ACHN (cell line): ENCODE results near the gene MUSTN1.

ENCODE experiments used
- DNase-seq: peaks from one replicate; pipeline ENCODE4 v3.0.0-alpha.2; 2015
- in situ Hi-C: cut with HindIII; loops from 2 replicates; pipeline ENCODE4 v1.10.0; 2017; ENCODE audit warnings: low sequenced_read_pairs, low pct_ligation_motif_present, low pct_unique_long_range_greater_than_20kb

Gene MUSTN1

DNA sequence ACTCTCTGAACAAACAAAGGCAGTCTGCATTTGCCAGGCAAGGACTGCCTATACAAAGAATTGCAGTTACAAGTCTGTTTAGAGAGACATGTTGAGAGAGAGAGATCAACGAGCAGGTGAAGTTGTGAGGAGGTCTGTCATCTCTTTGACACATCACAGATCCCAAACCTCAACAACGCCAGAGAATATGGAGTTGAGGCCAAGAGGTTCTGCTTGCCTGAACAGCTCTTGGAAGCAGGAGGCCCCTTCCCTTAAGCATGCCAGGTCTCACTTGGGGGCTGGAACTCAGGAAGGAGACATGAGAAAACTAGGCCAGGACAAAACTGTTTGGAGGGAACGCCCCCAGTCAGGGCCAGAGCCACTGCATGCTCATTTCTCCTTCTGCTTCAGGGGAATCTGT is 22.3 kb upstream of the MUSTN1 start:
- no peak for DNase-seq
- in situ Hi-C loops: no loop called here

- in situ Hi-C loops: no loop called here
- no peak for DNase-seq
Observed at GRCh38 chr3:52856666-52857065, 21.8 kb upstream of the MUSTN1 start.

- in situ Hi-C loops: no loop called here
Observed at GRCh38 chr3:52854013-52854412, 19.2 kb upstream of the MUSTN1 start.

DNA sequence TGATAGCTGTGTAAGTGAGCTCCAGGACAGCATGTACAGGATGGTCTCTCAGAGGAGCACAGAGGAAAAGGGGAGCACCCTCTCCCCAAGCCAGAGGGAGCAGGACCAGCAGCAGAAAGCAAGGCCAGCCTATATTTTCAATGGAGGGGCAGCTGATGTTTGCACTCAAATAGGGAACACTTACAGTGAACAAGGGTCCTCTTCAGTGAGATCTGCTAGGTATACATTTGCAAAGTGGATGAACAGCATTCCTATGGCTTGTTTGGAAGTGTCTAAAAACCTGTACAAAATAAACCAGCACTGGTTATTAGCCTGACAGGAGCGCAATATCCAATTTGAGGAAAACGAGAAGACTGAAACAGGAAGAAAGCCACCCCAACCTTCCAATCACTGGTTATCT is 17.6 kb upstream of the MUSTN1 start:
- DNase-seq: no peak
- in situ Hi-C loops: no loop called here

More at GRCh38 chr3:52854013-52854412, 19.2 kb upstream of the MUSTN1 start:
- DNase-seq: no peak

DNA sequence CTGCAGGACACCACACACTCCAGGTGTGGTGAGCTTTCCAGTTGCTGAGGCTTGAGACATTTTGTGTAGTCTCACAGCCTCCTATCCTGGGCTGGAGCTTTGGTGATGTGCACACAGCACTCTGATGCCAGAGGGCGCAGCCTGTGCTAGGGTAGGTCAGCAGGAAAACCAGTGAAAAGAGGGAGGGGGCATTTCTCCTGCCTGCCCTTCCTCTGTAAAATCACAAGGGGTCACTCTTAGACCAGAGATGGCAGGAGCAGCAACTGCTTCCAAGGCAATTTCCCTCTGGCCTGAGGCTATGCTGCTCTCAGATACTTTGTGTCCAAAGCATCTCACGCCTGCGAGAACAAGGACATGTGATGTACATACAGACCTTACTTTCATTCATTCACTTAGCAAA is 16.5 kb upstream of the MUSTN1 start:
- in situ Hi-C loops: no loop called here
- peak; percentile 49 for DNase-seq

DNA sequence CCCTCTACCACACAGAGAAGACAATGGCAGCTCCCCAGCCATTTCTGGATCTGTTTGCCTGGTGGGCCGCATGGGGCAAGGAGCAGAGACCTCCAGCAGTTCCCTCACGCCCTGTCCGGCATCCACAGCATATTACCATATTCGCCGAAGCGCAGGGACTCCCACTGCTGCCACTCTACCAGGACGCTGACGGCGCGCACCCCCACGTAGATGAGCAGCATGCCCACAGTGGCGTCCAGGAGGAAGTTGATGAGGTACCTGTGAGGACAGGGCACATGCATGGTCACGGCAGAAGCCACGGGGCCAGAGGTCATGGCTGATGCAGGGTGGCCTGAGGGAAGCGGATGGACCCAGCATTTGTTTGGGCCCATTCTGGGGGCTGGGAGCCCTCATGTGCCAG is 14.8 kb upstream of the MUSTN1 start:
- DNase-seq: no peak
- in situ Hi-C loops: no loop called here

GRCh38 chr3:52848617-52849016 is 13.8 kb upstream of the MUSTN1 start:
- in situ Hi-C loops: no loop called here
- peak; percentile 31 for DNase-seq

- in situ Hi-C loops: no loop called here
- no peak for DNase-seq
Observed at GRCh38 chr3:52847726-52848125, 12.9 kb upstream of the MUSTN1 start.

GRCh38 chr3:52847241-52847640 is 12.4 kb upstream of the MUSTN1 start:
- in situ Hi-C loops: no loop called here
- DNase-seq: no peak

- in situ Hi-C loops: no loop called here
- DNase-seq: no peak
Observed at GRCh38 chr3:52846432-52846965, 11.7 kb upstream of the MUSTN1 start.

GRCh38 chr3:52845691-52846431 is 11.0 kb upstream of the MUSTN1 start:
- no peak for DNase-seq
- in situ Hi-C loops: no loop called here

DNA sequence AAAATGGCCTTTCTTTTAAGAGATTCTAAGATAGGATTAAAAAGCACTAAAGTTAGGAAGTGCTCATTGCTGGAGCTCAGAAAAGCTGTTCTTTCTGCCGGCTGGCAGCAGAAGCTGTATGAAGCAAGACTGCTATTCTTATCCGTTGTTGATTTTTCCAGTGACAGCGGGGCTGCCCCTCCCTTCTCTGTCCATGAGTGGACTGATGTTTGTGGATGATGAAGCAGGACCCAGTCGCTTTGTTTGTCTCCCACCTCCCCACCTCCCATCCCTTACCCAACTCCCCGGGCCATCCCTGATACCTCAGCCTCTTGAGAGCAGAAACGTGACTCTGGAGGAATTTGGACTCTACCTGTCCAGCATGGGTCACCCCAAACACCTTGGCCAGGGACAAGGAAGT is 10.3 kb upstream of the MUSTN1 start:
- no peak for DNase-seq
- in situ Hi-C loops: no loop called here

GRCh38 chr3:52844290-52844975 is 9.6 kb upstream of the MUSTN1 start:
- in situ Hi-C loops: no loop called here

DNA sequence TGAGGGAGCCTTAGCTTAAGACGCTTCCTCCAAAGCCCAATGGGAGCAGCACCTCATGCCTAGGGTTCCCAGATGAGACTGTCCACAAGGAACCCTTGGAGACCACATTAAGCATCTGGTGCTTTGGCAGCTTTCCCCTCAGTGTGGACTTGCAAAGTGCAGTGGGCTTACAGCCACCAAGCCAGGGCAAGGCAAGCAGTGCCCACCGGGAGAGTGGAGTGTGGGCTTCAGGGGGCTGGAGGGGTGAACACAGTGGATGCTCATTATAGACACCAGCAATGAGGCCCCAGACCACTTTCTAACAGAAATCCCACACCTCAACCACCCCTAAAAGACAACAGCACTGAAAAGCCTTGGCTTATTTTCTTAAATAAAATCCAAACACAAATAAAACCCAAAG is 9.1 kb upstream of the MUSTN1 start:
- DNase-seq: no peak
- in situ Hi-C loops: no loop called here

More at GRCh38 chr3:52844290-52844975, 9.6 kb upstream of the MUSTN1 start:
- no peak for DNase-seq

GRCh38 chr3:52843108-52843865 is 8.5 kb upstream of the MUSTN1 start:
- in situ Hi-C loops: no loop called here
- no peak for DNase-seq

DNA sequence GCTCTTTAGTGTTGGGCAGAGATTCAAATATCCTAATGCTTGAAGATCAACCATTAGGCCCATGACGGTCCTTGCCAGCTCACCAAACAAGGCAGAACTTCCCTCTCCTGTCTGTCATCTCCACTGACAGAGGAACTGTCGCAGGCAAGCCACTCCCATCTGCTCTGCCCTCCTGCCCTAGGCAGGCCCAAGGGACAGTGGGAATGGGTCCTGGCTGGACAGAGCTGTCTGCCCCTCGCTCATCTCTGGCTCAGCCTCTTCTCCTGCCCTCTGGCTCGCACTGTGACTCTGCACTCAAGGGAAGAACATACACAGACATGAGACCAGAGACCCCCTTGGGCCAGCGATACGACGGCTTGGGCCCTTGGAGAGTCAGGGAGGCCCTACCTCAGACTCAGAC is 7.6 kb upstream of the MUSTN1 start:
- in situ Hi-C loops: no loop called here
- DNase-seq: no peak

- in situ Hi-C loops: no loop called here
- no peak for DNase-seq
Observed at GRCh38 chr3:52841981-52842340, 7.1 kb upstream of the MUSTN1 start.

DNA sequence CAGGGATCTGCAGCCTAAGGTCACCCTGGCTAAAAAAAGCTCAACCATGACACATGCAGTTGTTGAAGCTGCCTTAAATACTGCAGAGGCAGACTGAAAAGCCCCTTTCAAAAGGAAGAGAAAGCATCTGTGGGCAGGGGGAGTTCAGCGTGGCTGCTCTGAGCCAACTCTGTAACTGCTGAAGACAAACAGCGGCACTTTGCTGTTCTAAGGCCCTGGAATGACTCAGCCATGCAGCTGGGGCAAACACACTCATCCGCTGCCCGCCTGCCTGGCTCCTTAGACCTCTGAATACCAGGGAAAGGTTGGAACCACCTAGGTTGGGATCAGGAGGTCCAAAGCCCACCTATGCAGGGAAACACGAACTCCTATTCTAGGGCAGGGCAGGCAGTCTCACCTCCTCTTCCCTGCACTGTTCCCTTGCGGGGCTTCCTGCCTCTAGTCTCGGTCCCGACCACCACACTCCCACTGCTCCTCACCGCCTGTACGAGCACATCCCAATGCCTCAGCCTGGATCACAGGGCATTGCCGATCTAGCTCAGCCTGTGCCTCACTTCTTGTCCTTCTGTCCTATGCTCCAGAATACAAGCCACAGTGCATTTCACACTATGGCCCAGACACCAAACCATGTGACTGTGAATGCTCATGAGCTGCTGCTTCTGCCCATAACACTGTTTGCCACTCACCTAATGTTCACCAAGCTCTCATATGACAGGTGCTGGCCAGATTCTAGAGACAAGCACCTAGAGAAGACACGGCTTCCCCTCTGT is 6.6 kb upstream of the MUSTN1 start:
- DNase-seq: no peak
- in situ Hi-C loops: no loop called here
